AG08396 (cell line): ENCODE data around the gene GLG1.
A peak's percentile ranks its signal among the peaks of the same experiment; 100 is the strongest.
"Not testable (repeated sequence)": the region's sequence is repeated elsewhere in the genome, so short reads cannot be mapped to it uniquely, and the experiment has no call there.

ENCODE experiments used
- DNase-seq: peaks from one replicate; pipeline ENCODE4 v3.0.0; 2012; ENCODE audit warnings: low spot score, mixed read lengths

Gene GLG1

GRCh38 chr16:74606521-74607309 lies at the start of gene GLG1:
TSS of gene GLG1 (minus strand) at chr16:74607114. CDS start at chr16:74607094, 20 bp downstream.
- DNase-seq, result peak; percentile 93

GRCh38 chr16:74654536-74655050 lies 47.7 kb upstream of the GLG1 start:
- DNase-seq, result no peak

GRCh38 chr16:74652883-74653282 lies 46.0 kb upstream of the GLG1 start:
- DNase-seq, result not testable (repeated sequence)

- no peak for DNase-seq
Observed at GRCh38 chr16:74652249-74652648, 45.3 kb upstream of the GLG1 start.

DNA sequence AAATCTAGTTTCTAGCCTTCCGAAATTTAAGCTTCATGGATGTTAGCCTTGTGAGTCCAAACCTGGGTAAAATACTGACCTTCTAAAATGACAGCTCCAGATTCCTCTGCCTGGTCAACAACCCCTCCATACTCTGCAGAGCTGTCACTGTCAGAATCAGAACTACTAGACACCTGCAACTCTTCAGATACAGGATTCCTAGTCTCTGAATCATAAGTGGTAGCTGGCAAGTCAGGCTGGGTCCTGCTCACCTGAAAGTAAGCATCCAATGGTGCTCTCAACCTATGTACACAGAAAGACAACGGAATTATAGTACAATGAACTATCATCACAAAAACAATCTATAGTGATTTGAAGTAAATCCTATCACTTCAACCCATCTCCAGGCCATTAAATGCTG lies 44.9 kb upstream of the GLG1 start:
- no peak for DNase-seq

- no peak for DNase-seq
Observed at GRCh38 chr16:74650966-74651567, 44.2 kb upstream of the GLG1 start.

DNA sequence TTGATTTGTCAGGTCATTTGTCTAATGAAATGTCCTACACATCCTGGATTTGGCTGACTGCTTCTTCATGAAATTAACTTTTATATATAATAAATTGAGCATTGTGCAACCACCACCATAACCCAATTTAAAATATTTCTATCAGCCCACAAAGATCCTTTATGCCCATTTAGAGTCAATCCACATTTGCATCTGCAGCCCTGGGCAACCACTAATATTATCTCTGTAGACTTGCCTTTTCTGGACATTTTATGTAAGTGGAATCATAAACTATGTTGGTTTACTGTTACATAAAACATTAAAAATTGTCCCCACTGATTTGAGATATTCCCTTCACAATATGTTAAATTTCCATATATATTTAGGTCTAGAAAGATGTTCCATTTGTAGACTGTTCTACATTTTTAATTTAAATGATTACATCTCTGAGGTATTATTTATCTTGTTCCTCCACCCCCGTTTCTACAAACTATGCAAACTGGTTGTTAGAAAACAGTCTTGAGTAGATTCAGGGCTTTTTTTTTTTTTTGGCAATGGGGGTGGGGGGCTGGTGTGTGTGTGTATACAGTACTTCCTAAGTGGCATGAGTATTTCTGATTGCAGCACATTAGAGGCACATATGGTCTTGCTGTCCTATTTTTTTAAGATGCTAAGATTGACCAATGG lies 43.1 kb upstream of the GLG1 start:
- DNase-seq, result no peak

DNA sequence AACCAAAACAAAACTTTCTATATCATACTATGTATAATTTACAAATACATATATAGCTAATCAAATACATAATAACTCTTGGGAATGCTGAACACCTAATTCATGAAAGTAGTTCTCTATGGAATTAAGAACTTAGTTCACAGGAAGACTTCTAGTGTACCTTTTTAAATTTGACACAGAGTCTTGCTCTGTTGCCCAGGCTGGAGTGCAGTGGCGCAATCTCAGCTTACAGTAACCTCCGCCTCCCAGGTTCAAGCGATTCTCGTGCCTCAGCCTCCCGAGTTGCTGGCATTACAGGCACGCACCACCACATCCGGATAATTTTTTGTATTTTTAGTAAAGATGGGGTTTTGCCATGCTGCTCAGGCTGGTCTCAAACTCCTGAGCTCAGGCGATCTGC lies 35.1 kb upstream of the GLG1 start:
- DNase-seq, result no peak

GRCh38 chr16:74637742-74638453 lies 31.0 kb upstream of the GLG1 start:
- no peak for DNase-seq

DNA sequence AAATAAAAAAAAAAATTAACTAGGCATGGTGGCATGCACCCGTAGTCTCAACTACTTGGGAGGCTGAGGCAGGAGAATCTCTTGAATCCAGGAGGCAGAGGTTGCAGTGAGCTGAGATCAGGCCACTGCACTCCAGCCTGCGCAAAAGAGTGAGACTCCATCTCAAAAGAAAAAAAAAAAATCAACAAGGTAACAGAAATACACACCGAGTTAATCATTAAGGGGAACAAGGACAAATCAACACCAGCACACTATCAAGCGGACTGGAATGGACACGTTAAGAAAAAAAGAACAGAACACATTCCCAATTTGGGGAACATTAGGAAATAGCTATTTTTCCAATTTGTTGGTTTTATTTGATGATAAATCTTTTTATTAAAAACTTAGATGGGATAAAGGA lies 28.4 kb upstream of the GLG1 start:
- DNase-seq, result no peak

GRCh38 chr16:74633686-74634085 lies 26.8 kb upstream of the GLG1 start:
- DNase-seq, result no peak

- DNase-seq, result no peak
Observed at GRCh38 chr16:74627506-74628220, 20.7 kb upstream of the GLG1 start.

GRCh38 chr16:74626741-74627416 lies 20.0 kb upstream of the GLG1 start:
- no peak for DNase-seq

GRCh38 chr16:74625500-74626350 lies 18.8 kb upstream of the GLG1 start:
- DNase-seq, result no peak

GRCh38 chr16:74623839-74624235 lies 16.9 kb upstream of the GLG1 start:
- no peak for DNase-seq

DNA sequence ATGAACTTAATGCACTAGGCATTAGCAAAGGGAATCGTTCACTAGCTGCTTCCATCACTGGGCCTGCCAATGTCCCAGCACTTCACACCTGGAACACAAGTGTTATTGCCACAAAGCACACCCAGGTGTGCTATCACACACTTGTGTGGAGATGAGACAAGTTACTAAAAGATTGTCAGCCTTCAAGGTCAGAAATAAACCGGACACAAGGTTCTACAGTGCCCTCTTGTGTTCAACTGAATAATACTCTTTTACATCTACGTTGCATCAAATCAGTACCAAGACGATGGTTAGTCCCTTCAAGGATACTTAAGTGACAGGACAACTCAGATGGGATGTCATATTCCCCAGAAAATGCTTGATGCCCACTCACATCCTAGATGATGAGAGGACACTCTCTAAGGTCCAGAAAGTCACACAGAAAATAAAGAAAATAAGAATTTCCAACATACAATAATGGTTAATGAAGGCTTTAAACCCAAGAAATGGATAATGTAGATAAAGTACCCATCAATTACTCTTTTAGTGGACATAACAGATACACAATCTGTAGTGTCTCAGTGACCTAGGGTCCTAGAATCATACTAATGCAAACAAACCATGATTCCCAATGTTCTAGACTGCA lies 16.4 kb upstream of the GLG1 start:
- DNase-seq, result peak; percentile 45

- no peak for DNase-seq
Observed at GRCh38 chr16:74622005-74622404, 15.1 kb upstream of the GLG1 start.

GRCh38 chr16:74617206-74617788 lies 10.4 kb upstream of the GLG1 start:
- no peak for DNase-seq

- DNase-seq, result peak; percentile 54
Observed at GRCh38 chr16:74611721-74612120, 4.8 kb upstream of the GLG1 start.
